K562 (cell line): Measurements from ENCODE around the gene CD4. TPM values are rescaled to one million over a fixed set of nuclear protein-coding genes. Genes with fewer than 3 reads are reported as not detected.

Experiments used
- HDAC1 ChIP-seq, 2 experiments: fragments of 450-650 bp; IDR thresholded peaks; 2 replicates each; pipeline ENCODE4 v1.6.1; 2016 to 2017; ENCODE audit warnings: inconsistent platforms in 1 of 2, mild to moderate bottlenecking in 1 of 2, moderate library complexity in 1 of 2
- KHSRP ChIP-seq: fragments of 450-650 bp; IDR thresholded peaks from 2 replicates; pipeline ENCODE4 v1.6.1; 2017
- MBD2 ChIP-seq: sonication (generic); IDR thresholded peaks from 2 replicates; pipeline ENCODE4 v1.6.1; 2016; ENCODE audit warnings: low read depth, borderline replicate concordance
- MEF2D ChIP-seq: conservative IDR thresholded peaks from 2 replicates; pipeline ENCODE4 v1.6.1; 2016; ENCODE audit warnings: low read depth, missing genetic modification characterization, missing compliant biosample characterization
- OTX1 ChIP-seq: fragments of 450-650 bp; formaldehyde crosslinking; IDR thresholded peaks from 2 replicates; pipeline ENCODE4 v1.4.0; 2022; ENCODE audit warnings: mild to moderate bottlenecking
- SIX5 ChIP-seq, 2 experiments: IDR thresholded peaks; 2 replicates each; pipeline ENCODE4 v1.6.1; 2011; ENCODE audit warnings: low read length in 2 of 2, borderline replicate concordance in 1 of 2, low read depth in 1 of 2, mild to moderate bottlenecking in 1 of 2, moderate library complexity in 1 of 2; ENCODE audit not compliant: insufficient read depth in 1 of 2
- SMARCC2 ChIP-seq: fragments of 450-650 bp; IDR thresholded peaks from 2 replicates; pipeline ENCODE4 v1.6.1; 2017; ENCODE audit warnings: antibody characterized with exemption, moderate library complexity, mild to moderate bottlenecking, low read depth
- THRB ChIP-seq: fragments of 450-650 bp; formaldehyde crosslinking; conservative IDR thresholded peaks from 2 replicates; pipeline ENCODE4 v1.4.0; 2022; ENCODE audit warnings: mild to moderate bottlenecking, missing genetic modification characterization
- ZBTB34 ChIP-seq: fragments of 250-450 bp; sonication (Bioruptor Pico); IDR thresholded peaks from 2 replicates; pipeline ENCODE4 v1.8.0; 2021; ENCODE audit warnings: mild to moderate bottlenecking, moderate library complexity
- ZNF23 ChIP-seq: fragments of 250-450 bp; sonication (Bioruptor Pico); IDR thresholded peaks from 2 replicates; pipeline ENCODE4 v1.4.0; 2020; ENCODE audit warnings: mild to moderate bottlenecking
- ZNF280A ChIP-seq: fragments of 450-650 bp; IDR thresholded peaks from 2 replicates; pipeline ENCODE4 v1.6.1; 2018; ENCODE audit warnings: mild to moderate bottlenecking, low read depth; ENCODE audit not compliant: partially characterized antibody
- ZNF318 ChIP-seq, 2 experiments: fragments of 450-650 bp; IDR thresholded peaks; 2 replicates each; pipeline ENCODE4 v1.6.1; 2016; ENCODE audit warnings: mild to moderate bottlenecking in 2 of 2, borderline replicate concordance in 1 of 2, low read depth in 1 of 2, moderate library complexity in 1 of 2
- ZNF354B ChIP-seq: fragments of 250-450 bp; sonication (Bioruptor Pico); IDR thresholded peaks from 2 replicates; pipeline ENCODE4 v1.4.0; 2020
- polyA plus RNA-seq, 8 experiments: library from polyadenylated mRNA; depleted of rRNA in 4 of 8; stranded (reverse) in 5 of 8; unstranded in 3 of 8; fragments of >200 nt; fragmentation: Nextera tagmentation in 2 of 8; fragmentation: Illumina TruSeq in 1 of 8; extraction: Ambion mirVana in 2 of 8; extraction: Trizol in 1 of 8; gene quantifications; 2 replicates each; pipeline versions ENCODE4 v1.2.1 to v1.2.3, GENCODE V29; 2011 to 2014; ENCODE audit warnings: inconsistent platforms in 1 of 8, missing spikeins in 1 of 8
- total RNA-seq, 7 experiments: library from RNA; depleted of rRNA in 6 of 7; stranded (reverse); fragments of >200 nt in 6 of 7; fragmentation: Illumina TruSeq in 2 of 7; extraction: Trizol in 2 of 7; gene quantifications; 2 replicates each; pipeline versions ENCODE4 v1.2.1 to v1.2.3, GENCODE V29; 2011 to 2021; ENCODE audit warnings: low replicate concordance in 1 of 7

The CD4 gene
- total and polyA plus RNA-seq, 9 of the 15 experiments (the other 6 are each of a cell fraction or from before 2014, with no cell fraction given), result 0.06 to 0.27 (median 0.09) TPM; not detected in 5

GRCh38 chr12:6765048-6765633 lies 24.2 kb upstream of the CD4 start (continued):
- peak; percentile 71 for TF ChIP-seq THRB (CRISPR knock-in tag)
- peak; percentile 62; the same call in 1 of the 2 replicates for TF ChIP-seq MBD2
- TF ChIP-seq MEF2D (tag), result peak; percentile 90
- peak; percentile 70 for TF ChIP-seq KHSRP
- 0 out of 4 replicates have a peak, but pooled peaks of 1 of the 2 experiments have one; percentile 16 for TF ChIP-seq ZNF318 (IDR thresholded peaks at IDR 0.05; ENCODE audit: borderline replicate concordance in 1 of 2, low read depth in 1 of 2)
- peak; percentile 84 for TF ChIP-seq SMARCC2
- no peak for TF ChIP-seq SIX5 (IDR thresholded peaks at IDR 0.05; ENCODE audit: borderline replicate concordance in 1 of 2, insufficient read depth in 1 of 2, low read depth in 1 of 2, low read length in 2 of 2)
- TF ChIP-seq ZNF280A, result no peak
- TF ChIP-seq ZBTB34 (CRISPR knock-in tag), result no peak
- 0 out of 2 replicates have a peak, but pooled peaks have one; percentile 61 for TF ChIP-seq OTX1
- TF ChIP-seq ZNF354B (CRISPR knock-in tag), result no peak
- peak in 1 of 2 experiments; percentile 96; a peak in 2 of 4 replicates for TF ChIP-seq HDAC1 (IDR thresholded peaks at IDR 0.05)
- no peak for TF ChIP-seq ZNF23 (CRISPR knock-in tag)
